ENCODE results near the gene COPG2. TPM values are rescaled to one million over a fixed set of nuclear protein-coding genes. Genes with fewer than 3 reads are reported as not detected.

COPG2 gene
- total and polyA plus RNA-seq, 2 donors (not counting 1 experiment from before 2014, with no cell fraction given): 6.1 to 13.4 TPM

- Histone ChIP-seq H3K4me1 (ENCODE audit: control insufficient read depth in 2 of 2, insufficient read depth in 2 of 2, low read length in 2 of 2) (no peaks in the 10 kb centered on the region), H3K79me2 (ENCODE audit: control insufficient read depth, insufficient read depth, low read length) (no peaks in the 10 kb centered on the region), H3K4me3 (ENCODE audit: control extremely low read depth in 1 of 5, extremely low read depth in 1 of 5, insufficient read depth in 1 of 5, low read depth in 2 of 5, low read length in 4 of 5) (no peak overlapping the region), H3K9ac (ENCODE audit: low read length) (no peak overlapping the region), H3K27me3 (replicated peaks in 1 of 4; ENCODE audit: control extremely low read depth in 1 of 4, control insufficient read depth in 3 of 4, insufficient read depth in 4 of 4, low read length in 3 of 4) (no peaks in the 10 kb centered on the region), H3K4me2 (replicated peaks; ENCODE audit: low read depth, low read length, poor library complexity, severe bottlenecking) (no peak overlapping the region), H3K9me3 (ENCODE audit: control extremely low read depth in 1 of 3, control insufficient read depth in 2 of 3, insufficient read depth in 1 of 3, low read length in 2 of 3) (no peaks in the 10 kb centered on the region), H2AFZ (ENCODE audit: insufficient read depth, low read depth, low read length, poor library complexity, severe bottlenecking) (no peak overlapping the region), H4K20me1 (ENCODE audit: control insufficient read depth, insufficient read depth, low read length, poor library complexity, severe bottlenecking) (no peaks in the 10 kb centered on the region), H3K36me3 (replicated peaks in 1 of 2; ENCODE audit: control extremely low read depth in 1 of 2, control insufficient read depth in 1 of 2, extremely low read depth in 1 of 2, insufficient read depth in 2 of 2, low read length in 1 of 2) (peaks cover 9 to 19% of the 10 kb centered on the region in 2 experiments), H3K27ac (ENCODE audit: low read length in 2 of 2) (no peak overlapping the region)
- DNase-seq (no peak), ATAC-seq (ENCODE audit: low read depth) (no peak)
- no peaks in the 10 kb centered on the region for H3K4me1 Mint-ChIP-seq
- intact Hi-C loops (cut with micrococcal nuclease): no loop called here
- POLR2A ChIA-PET: no interaction called here
- H3K27me3 Mint-ChIP-seq: no peaks in the 10 kb centered on the region
- H3K9me3 Mint-ChIP-seq (ENCODE audit: insufficient read depth): no peaks in the 10 kb centered on the region
- TF ChIP-seq EZH2 (IDR thresholded peaks at IDR 0.05; ENCODE audit: borderline replicate concordance, insufficient read depth, low read depth, low read length, poor library complexity, severe bottlenecking): no peak
- TF ChIP-seq CTCF (IDR thresholded peaks at IDR 0.05): no peak
- no peak overlapping the region for H3K4me3 Mint-ChIP-seq
- no CpG with 5 or more reads among the region's 3 CpGs for WGBS (ENCODE audit: insufficient coverage)
- CTCF ChIA-PET: no interaction called here
- H3K27ac Mint-ChIP-seq: no peak overlapping the region
These were observed 162.2 kb downstream of the COPG2 start for GRCh38 chr7:130506358-130506757.

- intact Hi-C loops (cut with micrococcal nuclease): no loop called here
- CTCF ChIA-PET: no interaction called here
- H3K4me2 ChIP-seq (replicated peaks; ENCODE audit: low read depth, low read length, poor library complexity, severe bottlenecking): no peak overlapping the region
- no peaks in the 10 kb centered on the region for H3K27me3 Mint-ChIP-seq
- DNase-seq (no peak), ATAC-seq (ENCODE audit: low read depth) (no peak)
- POLR2A ChIA-PET: no interaction called here
- no peak overlapping the region for H3K4me3 Mint-ChIP-seq
- no peak overlapping the region for H3K27ac ChIP-seq (ENCODE audit: low read length in 2 of 2)
- no peaks in the 10 kb centered on the region for H3K27me3 ChIP-seq (replicated peaks in 1 of 4; ENCODE audit: control extremely low read depth in 1 of 4, control insufficient read depth in 3 of 4, insufficient read depth in 4 of 4, low read length in 3 of 4)
- H3K9me3 ChIP-seq (ENCODE audit: control extremely low read depth in 1 of 3, control insufficient read depth in 2 of 3, insufficient read depth in 1 of 3, low read length in 2 of 3): no peaks in the 10 kb centered on the region
- no peaks in the 10 kb centered on the region for H3K9me3 Mint-ChIP-seq (ENCODE audit: insufficient read depth)
- no peaks in the 10 kb centered on the region for H4K20me1 ChIP-seq (ENCODE audit: control insufficient read depth, insufficient read depth, low read length, poor library complexity, severe bottlenecking)
- no peaks in the 10 kb centered on the region for H3K79me2 ChIP-seq (ENCODE audit: control insufficient read depth, insufficient read depth, low read length)
- H3K4me3 ChIP-seq (ENCODE audit: control extremely low read depth in 1 of 5, extremely low read depth in 1 of 5, insufficient read depth in 1 of 5, low read depth in 2 of 5, low read length in 4 of 5): no peak overlapping the region
- H3K36me3 ChIP-seq (replicated peaks in 1 of 2; ENCODE audit: control extremely low read depth in 1 of 2, control insufficient read depth in 1 of 2, extremely low read depth in 1 of 2, insufficient read depth in 2 of 2, low read length in 1 of 2): peaks cover 10 to 19% of the 10 kb centered on the region in 2 experiments
- no peaks in the 10 kb centered on the region for H3K4me1 ChIP-seq (ENCODE audit: control insufficient read depth in 2 of 2, insufficient read depth in 2 of 2, low read length in 2 of 2)
- no peaks in the 10 kb centered on the region for H3K4me1 Mint-ChIP-seq
- no peak overlapping the region for H3K27ac Mint-ChIP-seq
- H2AFZ ChIP-seq (ENCODE audit: insufficient read depth, low read depth, low read length, poor library complexity, severe bottlenecking): no peak overlapping the region
- H3K9ac ChIP-seq (ENCODE audit: low read length): no peak overlapping the region
- TF ChIP-seq EZH2 (IDR thresholded peaks at IDR 0.05; ENCODE audit: borderline replicate concordance, insufficient read depth, low read depth, low read length, poor library complexity, severe bottlenecking) (no peak), CTCF (IDR thresholded peaks at IDR 0.05) (no peak)
These were observed 162.8 kb downstream of the COPG2 start for GRCh38 chr7:130505753-130506152.

All from B cell (primary cell).